HepG2 (cell line): ENCODE results near the gene CD72. TPM values are rescaled to one million over a fixed set of nuclear protein-coding genes. Genes with fewer than 3 reads are reported as not detected.
A peak's percentile ranks its signal among the peaks of the same experiment; 100 is the strongest.

Experiments used
- ATAC-seq: fragments of 200-7000 bp; cut with Tn5 transposase; 3 replicates; pipeline ENCODE4 v1.9.1; 2020; ENCODE audit warnings: mild to moderate bottlenecking, moderate library complexity
- BruUV-seq: library from RNA; stranded (reverse); fragments of 400-500 nt; replicated peaks from 2 replicates; lab custom pipeline; 2021; lab: Mats Ljungman, UMichigan
- CTCF ChIA-PET: fragments of 300-600 bp; formaldehyde crosslinking; extraction: SDS; loops from one replicate; lab custom pipeline; 2021; ENCODE audit warnings: low total read pairs, inconsistent platforms, low intra/inter-chr PET ratio; lab: Yijun Ruan, JAX
- POLR2A ChIA-PET: fragments of 350-600 bp; sonication (Branson Sonifier 250); formaldehyde crosslinking; loops from one replicate; lab custom pipeline; 2020; ENCODE audit warnings: antibody characterized with exemption, inconsistent platforms; lab: Yijun Ruan, JAX
- DNase-seq: peaks from one replicate; pipeline ENCODE4 v3.0.0-alpha.2; 2015; ENCODE audit warnings: low spot score
- FAIRE-seq: peaks from 3 replicates; lab custom pipeline; 2011; peaks lifted over from hg19 to GRCh38; lab: Jason Lieb, UNC
- H2AFZ ChIP-seq: one replicate; pipeline ENCODE4 v1.6.1; 2011; ENCODE audit warnings: low read length, inconsistent platforms
- H3K27ac ChIP-seq: fragments of 300-600 bp; 3 replicates; pipeline ENCODE4 v1.8.0; 2011; ENCODE audit warnings: mixed run types, mild to moderate bottlenecking, mixed read lengths, low read length, inconsistent platforms; ENCODE audit not compliant: insufficient read depth; ENCODE audit errors: extremely low read length
- H3K27me3 ChIP-seq, 2 experiments: fragments of 200-600 bp in 1 of 2; 2 replicates in 1 of 2; 3 replicates in 1 of 2; pipeline versions ENCODE4 v1.6.0 to v1.8.0; 2011; ENCODE audit warnings: low read length in 2 of 2, mild to moderate bottlenecking in 2 of 2, moderate library complexity in 2 of 2, inconsistent platforms in 1 of 2; ENCODE audit not compliant: insufficient read depth in 2 of 2, control insufficient read depth in 1 of 2
- H3K36me3 ChIP-seq, 2 experiments: fragments of 200-600 bp in 1 of 2; replicated peaks in 1 of 2; 2 replicates in 1 of 2; 3 replicates in 1 of 2; pipeline versions ENCODE4 v1.5.1 to v1.8.0; 2011; ENCODE audit warnings: low read length in 2 of 2, inconsistent platforms in 1 of 2; ENCODE audit not compliant: insufficient read depth in 2 of 2, control insufficient read depth in 1 of 2
- H3K4me1 ChIP-seq: 2 replicates; pipeline ENCODE4 v1.5.1; 2012; ENCODE audit warnings: low read length, inconsistent platforms; ENCODE audit not compliant: insufficient read depth
- H3K4me2 ChIP-seq: 2 replicates; pipeline ENCODE4 v1.6.0; 2011; ENCODE audit warnings: low read depth, low read length, inconsistent platforms
- H3K4me3 ChIP-seq, 3 experiments: fragments of 200-600 bp in 1 of 3; sonication (generic), shearing (Covaris generic) in 1 of 3; replicated peaks in 1 of 3; 2 replicates each; pipeline ENCODE4 v1.5.1; 2011 to 2016; ENCODE audit warnings: low read length in 3 of 3, inconsistent platforms in 2 of 3, low read depth in 2 of 3, mild to moderate bottlenecking in 2 of 3, control low read depth in 1 of 3, mixed read lengths in 1 of 3; ENCODE audit not compliant: insufficient read depth in 1 of 3
- H3K79me2 ChIP-seq: one replicate; pipeline ENCODE4 v1.6.1; 2011; ENCODE audit warnings: low read length, inconsistent platforms; ENCODE audit not compliant: insufficient read depth
- H3K9ac ChIP-seq: 2 replicates; pipeline ENCODE4 v1.6.0; 2011; ENCODE audit warnings: mild to moderate bottlenecking, low read depth, low read length, inconsistent platforms; ENCODE audit not compliant: insufficient read depth
- H3K9me3 ChIP-seq: 2 replicates; pipeline ENCODE4 v1.5.1; 2012; ENCODE audit warnings: mild to moderate bottlenecking, low read length
- H4K20me1 ChIP-seq: 2 replicates; pipeline ENCODE4 v1.6.0; 2011; ENCODE audit warnings: inconsistent platforms, mild to moderate bottlenecking, low read length, moderate library complexity; ENCODE audit not compliant: insufficient read depth
- EHMT2 ChIP-seq: fragments of 200-600 bp; sonication (generic); IDR thresholded peaks from 2 replicates; pipeline ENCODE4 v1.7.0; 2017; ENCODE audit warnings: antibody characterized with exemption, low read depth, low read length, borderline replicate concordance
- ELF3 ChIP-seq: IDR thresholded peaks from 2 replicates; pipeline ENCODE4 v1.6.1; 2016; ENCODE audit warnings: missing genetic modification reagents, missing compliant biosample characterization
- HBP1 ChIP-seq: IDR thresholded peaks from 2 replicates; pipeline ENCODE4 v1.6.1; 2016; ENCODE audit warnings: low read depth, control low read depth
- KLF11 ChIP-seq: IDR thresholded peaks from 2 replicates; pipeline ENCODE4 v1.6.1; 2016; ENCODE audit warnings: missing compliant biosample characterization
- KLF6 ChIP-seq: IDR thresholded peaks from 2 replicates; pipeline ENCODE4 v1.8.0; 2016; ENCODE audit warnings: missing biosample characterization, missing genetic modification reagents
- MXI1 ChIP-seq: IDR thresholded peaks from 3 replicates; pipeline ENCODE4 v1.6.1; 2012; ENCODE audit warnings: low read depth, low read length, inconsistent platforms, borderline replicate concordance
- SOX13 ChIP-seq, 3 experiments: fragments of 450-650 bp in 1 of 3; sonication (generic) in 1 of 3; formaldehyde crosslinking in 1 of 3; IDR thresholded peaks in 2 of 3; conservative IDR thresholded peaks in 1 of 3; 2 replicates each; pipeline versions ENCODE4 v1.5.0 to v1.6.1; 2016 to 2020; ENCODE audit warnings: antibody characterized with exemption in 1 of 3, mild to moderate bottlenecking in 1 of 3, missing compliant biosample characterization in 1 of 3, missing genetic modification reagents in 1 of 3, moderate library complexity in 1 of 3
- TRIM24 ChIP-seq: sonication (generic); formaldehyde crosslinking; IDR thresholded peaks from 2 replicates; pipeline ENCODE4 v1.8.0; 2022; ENCODE audit warnings: mild to moderate bottlenecking, missing genetic modification reagents
- ZBTB38 ChIP-seq: sonication (generic); formaldehyde crosslinking; IDR thresholded peaks from 2 replicates; pipeline ENCODE4 v1.5.1; 2020; ENCODE audit warnings: mild to moderate bottlenecking, missing genetic modification reagents
- ZNF577 ChIP-seq: sonication (generic); formaldehyde crosslinking; IDR thresholded peaks from 2 replicates; pipeline ENCODE4 v1.4.0; 2020; ENCODE audit warnings: mild to moderate bottlenecking, low read depth, missing genetic modification reagents, borderline replicate concordance
- WGBS: methylation state at CpG from one replicate; pipeline ENCODE4 v1.1.6; 2017; ENCODE audit warnings: low lambda C conversion rate; 5-methylcytosine and 5-hydroxymethylcytosine counted together
- in situ Hi-C: cut with HindIII; loops from 2 replicates; pipeline ENCODE4 v1.10.0; 2017; ENCODE audit warnings: low pct_unique_long_range_greater_than_20kb; ENCODE audit not compliant: extremely low pct_ligation_motif_present
- intact Hi-C: fragments of 100-400 bp; cut with micrococcal nuclease; formaldehyde crosslinking; loops from one replicate; pipeline ENCODE4 v1.10.0; 2022; ENCODE audit not compliant: unreplicated experiment
- polyA plus RNA-seq, 8 experiments: library from polyadenylated mRNA; depleted of rRNA in 3 of 8; stranded (reverse) in 7 of 8; unstranded in 1 of 8; fragments of >200 nt; fragmentation: Illumina TruSeq in 4 of 8; extraction: Trizol in 4 of 8; gene quantifications; 2 replicates each; pipeline versions ENCODE4 v1.2.1 to v1.2.3, GENCODE V29; 2011 to 2016; ENCODE audit warnings: low read depth in 4 of 8, missing spikeins in 1 of 8, mixed read lengths in 1 of 8; ENCODE audit not compliant: insufficient read depth in 1 of 8
- total RNA-seq, 5 experiments: library from RNA; depleted of rRNA; stranded (reverse); fragments of >200 nt; fragmentation: Illumina TruSeq; extraction: Trizol; gene quantifications; 2 replicates each; pipeline ENCODE4 v1.2.3, GENCODE V29; 2016; ENCODE audit warnings: low read depth in 1 of 5
- TF ChIP-seq, protein P1 (sequence below): sonication (generic); formaldehyde crosslinking; IDR thresholded peaks from 2 replicates; pipeline ENCODE4 v1.5.1; 2020; ENCODE audit warnings: mild to moderate bottlenecking, missing genetic modification reagents, moderate library complexity

The CD72 gene
- total and polyA plus RNA-seq, 2 of the 13 experiments (the other 11 are each of a cell fraction or from before 2014, with no cell fraction given): 0.18 to 1.1 TPM

- DNase-seq (no peak), FAIRE-seq (no peak), ATAC-seq (peak; percentile 25; the same call in 2 of the 3 replicates)
- Histone ChIP-seq H3K9ac (no peak overlapping the region), H3K4me3 (no peak overlapping the region), H4K20me1 (no peaks in the 10 kb centered on the region), H3K79me2 (no peaks in the 10 kb centered on the region), H3K9me3 (no peaks in the 10 kb centered on the region), H3K4me2 (no peak overlapping the region), H2AFZ (no peak overlapping the region), H3K4me1 (no peaks in the 10 kb centered on the region), H3K36me3 (no peaks in the 10 kb centered on the region), H3K27ac (no peak overlapping the region), H3K27me3 (peaks cover 3 to 60% of the 10 kb centered on the region in 2 experiments; a peak in 3 of 5 replicates)
- POLR2A ChIA-PET: interaction anchor here (0.6 kb wide), 1 partner anchor 129 kb away, joined by 3 read pairs; no protein-coding TSS in a partner anchor
- BruUV-seq: no TSS peak
- 55% methylated on average over 14 of the region's 17 CpGs for WGBS
- CTCF ChIA-PET: no interaction called here
- intact Hi-C loops: no loop called here
- in situ Hi-C loops: no loop called here
- TF ChIP-seq, protein P1, sequence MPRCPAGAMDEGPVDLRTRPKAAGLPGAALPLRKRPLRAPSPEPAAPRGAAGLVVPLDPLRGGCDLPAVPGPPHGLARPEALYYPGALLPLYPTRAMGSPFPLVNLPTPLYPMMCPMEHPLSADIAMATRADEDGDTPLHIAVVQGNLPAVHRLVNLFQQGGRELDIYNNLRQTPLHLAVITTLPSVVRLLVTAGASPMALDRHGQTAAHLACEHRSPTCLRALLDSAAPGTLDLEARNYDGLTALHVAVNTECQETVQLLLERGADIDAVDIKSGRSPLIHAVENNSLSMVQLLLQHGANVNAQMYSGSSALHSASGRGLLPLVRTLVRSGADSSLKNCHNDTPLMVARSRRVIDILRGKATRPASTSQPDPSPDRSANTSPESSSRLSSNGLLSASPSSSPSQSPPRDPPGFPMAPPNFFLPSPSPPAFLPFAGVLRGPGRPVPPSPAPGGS: no peak
- TF ChIP-seq SOX13 (IDR thresholded peaks at IDR 0.05): no peak
- no peak for TF ChIP-seq SOX13 (CRISPR knock-in tag; conservative IDR thresholded peaks at IDR 0.05 in 1 of 2, IDR thresholded peaks at IDR 0.05 in 1 of 2)
- TF ChIP-seq EHMT2: no peak
- no peak for TF ChIP-seq ELF3 (CRISPR knock-in tag)
- TF ChIP-seq TRIM24 (CRISPR knock-in tag): no peak
- no peak for TF ChIP-seq KLF11 (CRISPR knock-in tag)
- no peak for TF ChIP-seq KLF6
- no peak for TF ChIP-seq ZNF577 (CRISPR knock-in tag)
- TF ChIP-seq HBP1: no peak
- TF ChIP-seq ZBTB38 (CRISPR knock-in tag): no peak
- no peak for TF ChIP-seq MXI1
- TF ChIP-seq, all 625 proteins: peak for 0
These were observed 2.1 kb downstream of the CD72 start for GRCh38 chr9:35615981-35616680.
